ENCODE results near the gene BCR. TPM values are rescaled to one million over a fixed set of nuclear protein-coding genes. Genes with fewer than 3 reads are reported as not detected.

The BCR gene
- total and polyA plus RNA-seq, 2 of the 4 experiments (the other 2 are of a cell fraction), result 28.9 to 44.6 TPM

GRCh38 chr22:23178512-23179254 lies 1.6 kb upstream of the BCR start:
- Histone ChIP-seq H3K4ac (ENCODE audit: low read depth, low read length) (no peak overlapping the region), H3K27me3 (ENCODE audit: control insufficient read depth, insufficient read depth, low read length) (no peaks in the 10 kb centered on the region), H3K9ac (ENCODE audit: low read depth, low read length) (no peak overlapping the region), H3K18ac (ENCODE audit: low read depth, low read length) (no peak overlapping the region), H3K4me1 (ENCODE audit: control insufficient read depth, insufficient read depth, low read length) (peaks cover 27% of the 10 kb centered on the region), H3K14ac (replicated peaks; ENCODE audit: low read depth, low read length) (no peak overlapping the region), H3K79me1 (ENCODE audit: low read depth in 1 of 2, low read length in 2 of 2) (peaks cover 16 to 30% of the 10 kb centered on the region in 2 experiments), H2AFZ (replicated peaks; ENCODE audit: low read length, poor library complexity) (peak overlapping the region; percentile 41), H2BK20ac (ENCODE audit: low read depth, low read length) (no peak overlapping the region), H4K5ac (ENCODE audit: low read depth, low read length) (no peak overlapping the region), H3K36me3 (ENCODE audit: control insufficient read depth, insufficient read depth, low read length) (peaks cover 6% of the 10 kb centered on the region; the same call in 1 of the 2 replicates), H2BK120ac (ENCODE audit: low read depth, low read length) (no peak overlapping the region), H2BK5ac (ENCODE audit: low read depth, low read length, poor library complexity, severe bottlenecking) (no peak overlapping the region), H3K9me1 (ENCODE audit: insufficient read depth, low read length) (peaks cover 14% of the 10 kb centered on the region), H4K20me1 (ENCODE audit: insufficient read depth, low read length) (peaks cover 22% of the 10 kb centered on the region), H2AK5ac (ENCODE audit: low read depth, low read length) (no peak overlapping the region), H3K23ac (ENCODE audit: low read depth, low read length) (no peak overlapping the region), H3K27ac (ENCODE audit: insufficient read depth, low read length) (no peak overlapping the region), H2BK15ac (ENCODE audit: low read depth, low read length) (no peak overlapping the region), H3K56ac (ENCODE audit: extremely low read depth, insufficient read depth, low read length) (no peak overlapping the region), H4K91ac (ENCODE audit: insufficient read depth, low read depth, low read length) (no peak overlapping the region), H3K4me2 (ENCODE audit: low read depth, low read length) (no peak overlapping the region), H4K8ac (ENCODE audit: low read depth in 2 of 2, low read length in 2 of 2) (0 out of 4 replicates have a peak overlapping the region, but pooled peaks of 1 of the 2 experiments have one; percentile 11), H3K4me3 (ENCODE audit: insufficient read depth, low read depth, low read length) (no peak overlapping the region), H2AK9ac (replicated peaks; ENCODE audit: low read depth, low read length, poor library complexity) (peak overlapping the region; percentile 73), H3K9me3 (ENCODE audit: control insufficient read depth, insufficient read depth, low read length) (peaks cover 11% of the 10 kb centered on the region)
- ChIA-PET POLR2A (ENCODE audit: unreplicated experiment) (no interaction called here), CTCF (interaction anchor here (0.6 to 4.4 kb wide), 4 partner anchors 80 to 112 kb away, joined by 4 to 27 read pairs (median 12); no protein-coding TSS in a partner anchor)
- 40% methylated on average over 2 of the region's 9 CpGs; no CpG with 5 or more reads in 1 of the 2 experiments for WGBS, 2 experiments (ENCODE audit: extremely low coverage in 2 of 2, insufficient read length in 1 of 2)
- TF ChIP-seq RAD21 (IDR thresholded peaks at IDR 0.05; ENCODE audit: low read length) (peak; percentile 99), MXI1 (IDR thresholded peaks at IDR 0.05; ENCODE audit: borderline replicate concordance, low read depth, low read length) (no peak), POLR2A (IDR thresholded peaks at IDR 0.05; ENCODE audit: low read depth, low read length) (0 out of 2 replicates have a peak, but pooled peaks have one; percentile 46), SMC3 (IDR thresholded peaks at IDR 0.05; ENCODE audit: low read depth, low read length) (peak; percentile 99), CTCF (conservative IDR thresholded peaks at IDR 0.05; ENCODE audit: low read depth, low read length) (peak; percentile 96), BHLHE40 (IDR thresholded peaks at IDR 0.05; ENCODE audit: low read depth, low read length) (no peak)
- peak; percentile 38 for DNase-seq
- peak; percentile 53 for ATAC-seq (ENCODE audit: low read depth)
- BruUV-seq (replicated peaks), result no TSS peak
- in situ Hi-C loops (cut with MboI; ENCODE audit: low sequenced_read_pairs), result loop anchor here (5.0 to 10.0 kb wide), 2 partner anchors 99 to 216 kb away; no protein-coding TSS in a partner anchor
- intact Hi-C loops (cut with micrococcal nuclease), result loop anchor here (1.0 to 2.0 kb wide), 2 partner anchors 104 to 208 kb away; no protein-coding TSS in a partner anchor
- dilution Hi-C loops (cut with HindIII; ENCODE audit: low sequenced_read_pairs, unreplicated experiment), result no loop called here

All from IMR-90 (cell line).